Activated naive CD8-positive, alpha-beta T cell treated with anti-CD3 and anti-CD28 coated beads, Interleukin-2, amount 50 U/mL, for 24 hours (primary cell): ENCODE data around the gene RPS6KC1.
"Not testable (repeated sequence)": the region's sequence is repeated elsewhere in the genome, so short reads cannot be mapped to it uniquely, and the experiment has no call there.

Source experiments
- ATAC-seq: fragments of 150-1000 bp; cut with Tn5 transposase; one replicate; pipeline ENCODE4 v1.10.0; 2021
- DNase-seq: peaks from one replicate; pipeline ENCODE4 v3.0.0; 2021
- H3K27ac Mint-ChIP-seq: one replicate; pipeline ENCODE4 v1.8.0; 2021; ENCODE audit warnings: mild to moderate bottlenecking, mixed read lengths
- H3K27me3 Mint-ChIP-seq: one replicate; pipeline ENCODE4 v1.8.0; 2021; ENCODE audit warnings: mixed read lengths
- H3K36me3 Mint-ChIP-seq: one replicate; pipeline ENCODE4 v1.8.0; 2021; ENCODE audit warnings: low read depth, mixed read lengths
- H3K4me1 Mint-ChIP-seq: one replicate; pipeline ENCODE4 v1.8.0; 2021; ENCODE audit warnings: mixed read lengths
- H3K4me3 Mint-ChIP-seq: one replicate; pipeline ENCODE4 v1.8.0; 2021; ENCODE audit warnings: mild to moderate bottlenecking, moderate library complexity, mixed read lengths
- H3K9me3 Mint-ChIP-seq: one replicate; pipeline ENCODE4 v1.8.0; 2021; ENCODE audit warnings: mixed read lengths

RPS6KC1 gene

DNA sequence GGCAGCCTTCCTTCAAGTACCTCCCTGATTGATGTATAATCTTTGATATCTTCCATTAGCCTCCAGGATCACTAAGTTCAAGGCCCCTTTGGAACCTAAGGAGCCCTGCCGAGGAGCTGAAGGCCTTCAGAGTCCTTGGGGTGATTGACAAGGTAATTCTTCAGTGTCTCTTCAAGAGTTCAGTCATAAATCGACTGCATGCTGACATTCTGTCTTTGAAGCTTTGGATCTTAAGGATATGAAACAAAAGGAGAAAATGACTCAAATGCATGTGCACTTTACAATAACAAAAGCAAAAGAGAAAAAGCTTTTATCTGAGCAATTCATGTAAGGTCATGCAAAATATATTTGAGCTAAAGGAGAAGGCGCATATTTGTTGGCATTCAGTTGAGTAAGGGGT, 125.3 kb downstream of the RPS6KC1 start:
- Mint-ChIP-seq H3K9me3 (peaks cover 6% of the 10 kb centered on the region), H3K27me3 (no peaks in the 10 kb centered on the region), H3K27ac (no peak overlapping the region), H3K4me1 (no peaks in the 10 kb centered on the region), H3K4me3 (no peak overlapping the region), H3K36me3 (peaks cover 19% of the 10 kb centered on the region)
- no peak for DNase-seq
- ATAC-seq, result no peak

DNA sequence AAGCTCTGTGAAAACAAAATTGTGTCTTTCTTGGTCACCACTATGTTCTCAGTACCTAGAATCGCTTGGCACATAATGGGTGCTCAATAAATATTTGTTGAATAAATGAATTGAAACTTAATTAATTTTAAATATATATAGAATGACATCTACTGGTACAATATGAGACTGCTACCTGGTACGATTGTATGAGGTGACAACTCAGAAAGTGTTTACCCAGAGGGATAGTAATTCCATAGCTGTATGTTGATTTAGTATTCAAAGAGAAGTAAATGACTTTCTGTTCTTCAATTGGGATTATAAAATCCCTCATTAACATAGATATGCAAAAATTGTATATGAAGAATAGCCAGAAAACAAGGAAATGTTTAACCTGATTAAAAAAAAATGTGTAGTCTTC, 128.7 kb downstream of the RPS6KC1 start:
- H3K4me3 Mint-ChIP-seq, result no peak overlapping the region
- DNase-seq (no peak), ATAC-seq (no peak)
- no peaks in the 10 kb centered on the region for H3K27me3 Mint-ChIP-seq
- no peak overlapping the region for H3K27ac Mint-ChIP-seq
- H3K4me1 Mint-ChIP-seq, result no peaks in the 10 kb centered on the region
- H3K9me3 Mint-ChIP-seq, result peaks cover 22% of the 10 kb centered on the region
- H3K36me3 Mint-ChIP-seq, result peaks cover 28% of the 10 kb centered on the region

DNA sequence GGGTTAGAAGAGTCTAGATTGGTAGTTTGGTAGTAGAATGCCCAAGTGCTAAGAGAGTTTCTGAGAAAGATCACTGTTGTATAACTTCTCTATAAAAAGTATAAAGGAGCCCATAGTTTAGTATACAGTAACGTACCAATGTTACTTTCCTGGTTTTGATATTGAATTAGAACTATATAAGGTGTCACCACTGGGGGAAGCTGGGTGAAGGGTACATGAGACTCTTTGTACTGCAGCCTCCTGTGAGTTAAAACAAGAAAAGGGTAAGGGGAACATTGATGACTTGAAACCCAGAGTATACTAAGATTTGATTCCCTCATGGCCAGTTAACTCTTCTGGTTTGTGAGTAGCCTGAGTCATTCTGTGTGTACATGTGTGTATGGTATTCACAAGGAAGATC, 129.8 kb downstream of the RPS6KC1 start:
- Mint-ChIP-seq H3K4me3 (no peak overlapping the region), H3K4me1 (no peaks in the 10 kb centered on the region), H3K9me3 (peaks cover 30% of the 10 kb centered on the region), H3K27ac (no peak overlapping the region), H3K27me3 (no peaks in the 10 kb centered on the region), H3K36me3 (peaks cover 33% of the 10 kb centered on the region)
- ATAC-seq, result no peak
- DNase-seq, result no peak

DNA sequence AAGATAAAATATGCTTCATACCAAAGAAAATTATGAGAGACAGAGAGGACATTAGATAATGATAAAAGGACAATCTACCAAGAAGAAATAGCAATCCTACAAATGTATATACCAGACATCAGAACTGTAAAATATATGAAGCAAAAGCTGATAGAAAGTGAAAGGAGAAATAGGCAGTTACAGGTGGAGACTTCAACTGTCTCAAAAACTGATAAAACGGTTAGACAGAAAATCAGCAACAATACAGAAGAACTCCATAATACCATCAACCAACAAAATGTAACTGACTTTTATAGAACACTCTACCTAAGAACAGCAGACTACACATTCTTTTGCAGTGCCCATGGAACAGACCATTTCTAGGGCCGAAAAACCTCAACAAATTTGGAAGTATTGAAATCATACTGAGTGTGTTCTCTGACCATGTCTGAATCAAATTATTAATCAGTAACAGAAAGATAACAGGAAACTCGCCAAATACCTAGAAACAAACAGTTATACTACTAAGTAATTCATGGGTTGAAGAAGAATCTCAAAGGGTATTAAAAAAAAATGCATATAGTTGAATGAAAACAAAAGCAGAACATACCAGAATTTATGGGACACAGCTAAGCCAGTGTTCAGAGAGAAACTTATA, 132.1 kb downstream of the RPS6KC1 start:
- Mint-ChIP-seq H3K4me3 (no peak overlapping the region), H3K27me3 (no peaks in the 10 kb centered on the region), H3K9me3 (peaks cover 41% of the 10 kb centered on the region), H3K27ac (no peak overlapping the region), H3K4me1 (no peaks in the 10 kb centered on the region), H3K36me3 (peaks cover 40% of the 10 kb centered on the region)
- DNase-seq (no peak), ATAC-seq (no peak)

DNA sequence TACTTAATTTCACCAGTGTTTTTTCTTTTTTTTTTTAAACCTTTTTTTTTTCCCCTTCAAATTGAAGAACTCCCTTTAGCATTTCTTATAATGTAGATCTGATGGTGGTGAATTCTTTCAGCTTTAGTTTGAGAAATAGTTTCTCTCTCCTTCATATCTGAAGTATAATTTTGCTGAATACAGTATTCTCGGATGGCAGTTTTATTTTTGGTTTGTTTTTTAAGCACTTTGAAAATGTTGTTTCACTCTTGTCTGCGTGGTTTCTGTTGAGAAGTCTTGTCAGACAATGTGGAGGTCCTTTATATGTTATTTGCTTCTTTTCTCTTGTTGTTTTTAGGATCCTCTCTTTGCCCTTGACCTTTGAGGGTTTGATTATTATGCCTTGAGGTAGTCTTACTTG, 135.1 kb downstream of the RPS6KC1 start:
- peaks cover 50% of the 10 kb centered on the region for H3K36me3 Mint-ChIP-seq
- DNase-seq (no peak), ATAC-seq (no peak)
- H3K4me3 Mint-ChIP-seq, result no peak overlapping the region
- H3K27ac Mint-ChIP-seq, result no peak overlapping the region
- peaks cover 42% of the 10 kb centered on the region for H3K9me3 Mint-ChIP-seq
- H3K27me3 Mint-ChIP-seq, result no peaks in the 10 kb centered on the region
- no peaks in the 10 kb centered on the region for H3K4me1 Mint-ChIP-seq

DNA sequence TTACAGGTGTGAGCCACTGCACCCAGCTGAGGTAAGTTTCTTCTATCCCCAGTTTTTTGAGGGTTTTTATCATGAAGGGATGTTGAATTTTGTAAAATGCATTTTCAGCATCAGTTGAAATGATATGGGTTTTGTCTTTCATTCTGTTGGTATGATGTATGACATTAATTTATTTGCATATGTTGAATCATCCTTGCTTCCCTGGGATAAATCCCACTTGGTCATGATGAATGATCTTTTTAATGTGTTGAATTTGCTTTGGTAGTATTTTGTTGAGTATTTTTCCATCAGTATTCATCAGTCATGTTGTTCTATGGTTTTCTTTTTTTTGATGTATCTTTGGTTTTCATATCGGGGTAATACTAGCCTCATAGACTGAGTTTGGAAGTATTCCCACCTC, 141.0 kb downstream of the RPS6KC1 start:
- H3K4me1 Mint-ChIP-seq, result no peaks in the 10 kb centered on the region
- peaks cover 52% of the 10 kb centered on the region for H3K36me3 Mint-ChIP-seq
- peaks cover 38% of the 10 kb centered on the region for H3K9me3 Mint-ChIP-seq
- DNase-seq (no peak), ATAC-seq (no peak)
- H3K27ac Mint-ChIP-seq, result no peak overlapping the region
- H3K4me3 Mint-ChIP-seq, result no peak overlapping the region
- no peaks in the 10 kb centered on the region for H3K27me3 Mint-ChIP-seq

DNA sequence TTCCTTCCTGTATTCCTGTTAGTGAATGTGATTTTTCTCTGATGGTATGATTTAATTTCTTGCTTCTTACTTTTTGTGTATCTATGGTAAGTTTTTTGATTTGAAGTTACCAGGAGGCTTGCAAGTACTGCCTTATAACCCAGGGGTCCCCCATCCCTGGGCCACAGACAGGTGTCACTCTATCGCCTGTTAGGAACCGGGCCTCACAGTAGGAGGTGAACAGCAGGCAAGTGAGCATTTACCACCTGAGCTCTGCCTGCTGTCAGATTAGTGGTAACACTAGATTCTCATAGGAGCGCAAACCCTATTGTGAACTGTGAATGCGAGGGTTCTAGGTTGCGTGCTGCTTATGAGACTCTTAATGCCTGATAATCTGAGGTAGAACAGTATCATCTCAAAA, 143.3 kb downstream of the RPS6KC1 start:
- ATAC-seq, result no peak
- no peaks in the 10 kb centered on the region for H3K27me3 Mint-ChIP-seq

DNA sequence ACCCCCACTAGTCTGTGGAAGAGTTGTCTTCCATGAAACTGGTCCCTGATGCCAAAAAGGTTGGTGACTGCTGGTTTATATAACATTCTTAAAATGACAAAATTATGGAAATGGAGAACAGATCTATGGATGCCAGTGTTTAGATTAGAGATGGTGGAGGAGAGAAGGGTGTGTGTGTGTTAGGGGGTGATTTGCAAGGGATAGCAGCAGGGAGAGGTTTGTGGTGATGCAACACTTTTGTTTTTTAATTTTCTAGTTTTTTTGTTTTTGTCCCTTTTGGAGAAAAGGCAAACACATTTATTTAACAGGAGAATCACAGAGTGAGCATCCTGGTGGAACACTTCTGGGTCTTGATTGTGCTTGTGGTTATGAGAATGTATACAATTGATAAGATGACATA, 143.8 kb downstream of the RPS6KC1 start:
- H3K4me1 Mint-ChIP-seq, result no peaks in the 10 kb centered on the region
- H3K36me3 Mint-ChIP-seq, result peaks cover 68% of the 10 kb centered on the region
- ATAC-seq, result no peak

More for the DNA sequence above, 143.3 kb downstream of the RPS6KC1 start:
- no peak for DNase-seq
- Mint-ChIP-seq H3K4me1 (no peaks in the 10 kb centered on the region), H3K4me3 (no peak overlapping the region), H3K27ac (no peak overlapping the region), H3K36me3 (peaks cover 66% of the 10 kb centered on the region), H3K9me3 (peaks cover 48% of the 10 kb centered on the region)

DNA sequence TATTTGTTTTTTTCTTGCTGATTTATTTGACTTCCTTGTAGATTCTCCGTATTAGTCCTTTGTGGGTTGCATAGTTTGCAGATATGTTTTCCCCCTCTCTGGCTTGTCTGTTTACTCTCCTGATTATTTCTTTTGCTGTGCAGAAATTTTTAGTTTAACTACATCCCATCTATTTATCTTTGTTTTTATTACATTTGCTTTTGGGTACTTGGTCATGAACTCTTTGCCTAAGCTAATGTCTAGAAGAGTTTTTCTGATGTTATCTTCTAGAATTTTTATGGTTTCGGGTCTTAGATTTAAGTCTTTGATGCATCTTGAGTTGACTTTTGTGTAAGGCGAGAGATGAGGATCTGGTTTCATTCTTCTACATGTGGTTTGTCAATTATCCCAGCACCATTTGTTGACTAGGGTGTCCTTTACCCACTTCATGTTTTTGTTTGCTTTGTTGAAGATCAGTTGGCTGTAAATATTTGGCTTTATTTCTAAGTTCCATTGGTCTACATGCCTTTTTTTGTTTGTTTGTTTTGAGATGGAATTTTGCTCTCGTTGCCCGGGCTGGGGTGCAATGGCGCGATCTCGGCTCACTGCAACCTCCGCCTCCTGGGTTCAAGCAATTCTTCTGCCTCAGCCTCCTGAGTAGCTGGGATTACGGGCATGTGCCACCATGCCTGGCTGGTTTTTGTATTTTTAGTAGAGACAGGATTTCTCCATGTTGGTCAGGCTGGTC, 145.4 kb downstream of the RPS6KC1 start:
- not testable (repeated sequence) for H3K4me3 Mint-ChIP-seq, DNase-seq, H3K27ac Mint-ChIP-seq, H3K27me3 Mint-ChIP-seq, H3K4me1 Mint-ChIP-seq, ATAC-seq
- peaks cover 64% of the 10 kb centered on the region for H3K36me3 Mint-ChIP-seq
- peaks cover 50% of the 10 kb centered on the region for H3K9me3 Mint-ChIP-seq

More for the DNA sequence above, 143.8 kb downstream of the RPS6KC1 start:
- Mint-ChIP-seq H3K27me3 (no peaks in the 10 kb centered on the region), H3K27ac (no peak overlapping the region), H3K4me3 (no peak overlapping the region), H3K9me3 (peaks cover 48% of the 10 kb centered on the region)
- no peak for DNase-seq

DNA sequence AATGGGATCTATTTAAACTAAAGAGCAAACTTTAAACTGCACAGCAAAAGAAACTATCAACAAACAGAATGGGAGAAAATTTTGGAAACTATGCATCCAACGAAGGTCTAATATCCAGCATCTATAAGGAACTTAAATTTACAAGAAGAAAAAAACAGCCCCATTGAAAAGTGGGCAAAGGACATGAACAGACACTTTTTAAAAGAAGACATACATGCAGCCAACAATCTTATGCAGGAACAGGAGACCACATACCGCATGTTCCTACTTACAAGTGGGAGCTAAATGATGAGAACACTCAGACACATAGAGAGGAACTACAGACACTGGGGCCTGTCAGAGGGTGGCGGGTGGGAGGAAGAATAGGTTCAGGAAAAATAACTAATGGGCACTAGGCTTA, 149.6 kb downstream of the RPS6KC1 start:
- no peaks in the 10 kb centered on the region for H3K4me1 Mint-ChIP-seq
- no peaks in the 10 kb centered on the region for H3K27me3 Mint-ChIP-seq
- ATAC-seq (no peak), DNase-seq (no peak)
- H3K36me3 Mint-ChIP-seq, result peaks cover 42% of the 10 kb centered on the region
- peaks cover 30% of the 10 kb centered on the region for H3K9me3 Mint-ChIP-seq
- H3K4me3 Mint-ChIP-seq, result no peak overlapping the region
- no peak overlapping the region for H3K27ac Mint-ChIP-seq

DNA sequence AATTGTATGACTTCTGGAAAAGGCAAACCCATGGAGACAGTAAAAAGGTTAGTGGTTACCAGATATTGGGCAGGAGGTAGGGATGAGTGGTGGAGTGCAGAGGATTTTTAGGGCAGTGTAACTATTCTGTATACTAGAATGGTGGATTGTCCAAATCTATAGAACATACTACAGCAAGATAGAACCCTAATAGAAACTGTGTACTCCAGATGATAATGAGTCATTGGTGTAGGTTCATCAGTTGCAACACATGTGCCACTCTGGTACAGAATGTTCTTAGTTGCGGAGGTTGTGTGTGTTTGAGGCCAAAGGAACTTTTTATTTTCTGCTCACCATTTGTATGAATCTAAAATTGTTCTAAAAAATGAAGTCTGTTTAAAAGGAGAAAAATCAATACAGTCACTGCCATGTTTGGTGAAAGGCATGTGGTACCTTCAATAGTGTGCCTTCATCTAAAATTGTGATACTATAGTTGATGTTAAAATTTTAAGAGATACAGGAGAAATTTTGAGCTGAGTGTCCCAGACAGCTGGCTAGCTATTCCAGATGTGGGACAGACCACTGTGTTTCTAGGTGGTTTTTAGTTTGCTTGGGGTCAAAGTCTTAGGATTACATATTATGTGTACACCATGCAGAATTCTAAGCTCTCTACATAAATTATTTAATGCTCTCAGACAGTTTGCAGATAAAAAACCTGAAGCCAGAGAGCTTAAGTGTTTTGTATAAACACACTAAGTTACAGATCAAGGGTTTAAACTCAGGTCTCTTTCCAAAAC, 150.5 kb downstream of the RPS6KC1 start:
- no peak for DNase-seq
- H3K4me1 Mint-ChIP-seq, result no peaks in the 10 kb centered on the region
- no peak overlapping the region for H3K4me3 Mint-ChIP-seq
- peaks cover 38% of the 10 kb centered on the region for H3K36me3 Mint-ChIP-seq
- no peak for ATAC-seq
- no peak overlapping the region for H3K27ac Mint-ChIP-seq
- peaks cover 22% of the 10 kb centered on the region for H3K9me3 Mint-ChIP-seq
- no peaks in the 10 kb centered on the region for H3K27me3 Mint-ChIP-seq

DNA sequence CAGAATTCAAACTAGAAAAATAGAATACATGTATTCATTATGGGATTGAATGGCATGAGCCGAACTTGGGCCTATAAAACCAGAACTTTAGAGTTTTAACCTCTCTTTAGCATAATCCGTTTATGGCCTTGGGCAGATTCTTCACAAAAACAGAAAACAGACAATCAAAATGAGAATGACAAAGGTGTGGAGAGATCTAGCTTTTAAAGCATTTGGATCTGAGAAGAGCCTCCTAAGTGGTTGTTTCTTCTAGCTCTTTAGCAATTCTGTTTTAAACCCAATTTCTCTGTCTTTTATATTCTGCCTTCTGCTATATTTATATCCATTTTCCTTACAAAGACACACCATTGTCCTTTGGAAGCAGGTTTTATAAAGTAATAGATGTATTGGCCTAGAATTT, 160.2 kb downstream of the RPS6KC1 start:
- no peaks in the 10 kb centered on the region for H3K4me1 Mint-ChIP-seq
- H3K27me3 Mint-ChIP-seq, result no peaks in the 10 kb centered on the region
- H3K4me3 Mint-ChIP-seq, result no peak overlapping the region
- DNase-seq (no peak), ATAC-seq (no peak)
- H3K36me3 Mint-ChIP-seq, result peaks cover 45% of the 10 kb centered on the region
- no peak overlapping the region for H3K27ac Mint-ChIP-seq
- peaks cover 8% of the 10 kb centered on the region for H3K9me3 Mint-ChIP-seq

DNA sequence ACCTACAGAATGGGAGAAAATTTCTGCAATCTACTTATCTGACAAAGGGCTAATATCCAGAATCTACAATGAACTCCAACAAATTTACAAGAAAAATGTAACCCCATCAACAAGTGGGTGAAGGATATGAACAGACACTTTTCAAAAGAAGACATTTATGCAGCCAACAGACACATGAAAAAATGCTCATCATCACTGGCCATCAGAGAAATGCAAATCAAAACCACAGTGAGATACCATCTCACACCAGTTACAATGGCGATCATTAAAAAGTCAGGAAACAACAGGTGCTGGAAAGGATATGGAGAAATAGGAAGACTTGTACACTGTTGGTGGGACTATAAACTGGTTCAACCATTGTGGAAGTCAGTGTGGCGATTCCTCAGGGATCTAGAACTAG, 168.0 kb downstream of the RPS6KC1 start:
- H3K27ac Mint-ChIP-seq, H3K27me3 Mint-ChIP-seq, ATAC-seq, H3K4me1 Mint-ChIP-seq, H3K4me3 Mint-ChIP-seq, DNase-seq: not testable (repeated sequence)
- Mint-ChIP-seq H3K36me3 (peaks cover 13% of the 10 kb centered on the region), H3K9me3 (peaks cover 12% of the 10 kb centered on the region)

DNA sequence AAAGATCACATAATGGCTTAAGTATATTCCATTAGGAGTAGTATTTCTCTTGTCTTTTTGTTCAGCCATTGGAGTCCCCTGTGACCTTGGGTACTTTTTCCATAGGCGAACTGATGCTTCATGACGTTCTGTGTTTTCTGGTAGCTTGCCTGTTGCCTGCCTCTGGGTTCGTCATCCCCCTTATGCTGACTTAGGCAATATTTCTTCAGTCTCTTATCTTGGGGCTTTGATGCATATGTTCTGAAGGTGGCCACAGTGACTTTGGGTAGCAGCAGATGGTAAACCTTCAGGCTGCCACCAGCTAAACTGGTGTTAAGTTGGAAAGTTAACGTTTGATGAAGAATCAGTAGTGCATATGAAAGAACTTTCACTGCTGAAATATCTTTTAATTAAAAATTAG, 170.2 kb downstream of the RPS6KC1 start:
- H3K36me3 Mint-ChIP-seq, result peaks cover 5% of the 10 kb centered on the region
- peaks cover 4% of the 10 kb centered on the region for H3K9me3 Mint-ChIP-seq
- H3K27me3 Mint-ChIP-seq, result no peaks in the 10 kb centered on the region
- DNase-seq (no peak), ATAC-seq (no peak)
- H3K27ac Mint-ChIP-seq, result no peak overlapping the region
- H3K4me3 Mint-ChIP-seq, result no peak overlapping the region
- no peaks in the 10 kb centered on the region for H3K4me1 Mint-ChIP-seq

DNA sequence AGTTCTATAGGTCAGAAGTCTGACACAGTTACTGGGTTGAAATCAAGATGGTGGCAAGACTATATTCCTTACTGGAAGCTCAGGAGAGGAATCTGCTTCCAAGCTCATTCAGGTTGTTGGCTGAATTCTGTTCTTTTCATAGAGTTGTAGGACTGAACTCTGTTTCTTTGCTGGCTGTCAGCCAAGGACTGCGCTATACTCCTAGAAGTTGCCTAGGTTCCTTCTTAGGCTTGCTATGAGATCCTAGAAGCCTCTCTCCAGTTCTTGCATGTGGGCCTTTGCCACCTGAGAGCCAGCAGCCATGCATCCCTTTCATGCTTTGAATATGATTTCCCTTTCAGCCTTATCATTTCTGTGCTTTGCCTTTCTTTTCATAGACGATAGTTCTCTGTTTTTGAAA, 176.4 kb downstream of the RPS6KC1 start:
- ATAC-seq (no peak), DNase-seq (no peak)
- Mint-ChIP-seq H3K9me3 (no peaks in the 10 kb centered on the region), H3K36me3 (peaks cover 4% of the 10 kb centered on the region), H3K4me1 (no peaks in the 10 kb centered on the region), H3K4me3 (no peak overlapping the region), H3K27me3 (no peaks in the 10 kb centered on the region), H3K27ac (no peak overlapping the region)
